Measurements from ENCODE around the gene RIMBP2.

The RIMBP2 gene

DNA sequence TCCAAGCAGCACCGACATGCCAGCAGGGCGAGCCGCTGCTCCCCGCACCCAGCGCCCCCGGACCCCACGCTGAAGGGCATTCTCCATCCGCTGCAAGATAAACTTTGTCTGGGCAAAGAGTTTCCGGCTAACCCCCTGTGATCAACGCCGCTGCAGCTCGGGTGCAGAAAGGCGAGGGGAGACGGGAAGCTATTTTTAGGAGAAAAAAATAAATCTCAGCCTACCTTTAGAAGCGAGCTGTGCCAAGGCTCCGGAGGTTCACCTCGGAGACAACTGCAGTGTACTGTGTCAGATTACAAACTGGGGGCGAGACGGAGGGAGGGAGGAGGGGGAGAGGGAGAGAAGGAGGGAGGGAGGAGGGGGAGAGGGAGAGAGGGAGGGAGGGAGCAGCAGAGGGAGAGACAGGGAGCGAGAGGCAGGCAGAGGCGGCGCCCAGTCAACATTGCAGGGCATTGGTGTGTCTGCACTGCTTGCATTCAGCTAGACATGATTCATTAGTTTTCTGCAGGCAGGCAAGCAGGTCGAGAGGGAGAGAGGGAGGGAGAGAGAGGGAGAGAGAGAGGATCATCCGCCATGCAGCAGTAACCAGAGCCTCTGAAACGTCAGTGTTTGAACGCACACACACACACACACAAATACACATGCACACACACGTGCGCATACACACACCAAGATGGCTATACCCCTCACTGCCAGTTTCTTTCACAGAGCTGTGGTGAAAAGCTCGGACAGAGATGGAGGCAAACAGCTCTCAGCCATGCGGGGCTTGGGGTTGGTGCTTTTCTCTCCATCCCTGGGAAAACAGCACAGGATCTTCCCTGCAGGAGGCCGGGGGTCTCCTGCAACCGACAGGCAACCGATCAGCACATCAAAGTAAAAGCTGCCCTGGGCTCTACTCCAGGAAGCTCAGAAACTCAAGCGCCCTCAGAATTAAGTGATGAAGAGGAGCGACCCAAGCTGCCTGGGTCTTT, at the start of gene RIMBP2:
RIMBP2 (minus strand) TSS at position 302 of the 971 bp plus-strand sequence. CDS start 237,286 bp downstream, outside the sequence.
- no peaks in the 10 kb centered on the region for H3K9me2 ChIP-seq (replicated peaks; ENCODE audit: insufficient read depth, low read length)
- H4K20me1 ChIP-seq (ENCODE audit: insufficient read depth, low read length) = no peaks in the 10 kb centered on the region
- H3K27me3 ChIP-seq (replicated peaks; ENCODE audit: insufficient read depth, low read length) = no peaks in the 10 kb centered on the region
- no peak within 1 kb of the TSS for H3K27ac ChIP-seq (ENCODE audit: low read length)
- TF ChIP-seq EZH2 (optimal IDR thresholded peaks at IDR 0.05; ENCODE audit: low read depth, low read length) (no peak), CTCF (IDR thresholded peaks at IDR 0.05; ENCODE audit: low read length) (no peak), EZH2phosphoT487 (IDR thresholded peaks at IDR 0.05; ENCODE audit: low read length) (no peak)
- no peaks in the 10 kb centered on the region for H3K79me2 ChIP-seq (ENCODE audit: low read length)
- no peaks in the 10 kb centered on the region for H3K9me3 ChIP-seq (replicated peaks; ENCODE audit: insufficient read depth, low read length)
- H3K4me1 ChIP-seq (ENCODE audit: low read length) = no peaks in the 10 kb centered on the region
- no peak within 1 kb of the TSS for H3K4me3 ChIP-seq (ENCODE audit: low read length)
- H3K4me2 ChIP-seq (ENCODE audit: low read depth, low read length) = no peak within 1 kb of the TSS
- no peaks in the 10 kb centered on the region for H3K36me3 ChIP-seq (replicated peaks; ENCODE audit: insufficient read depth, low read length)
- no peak for DNase-seq
- H3F3A ChIP-seq (ENCODE audit: insufficient read depth, low read length) = no peaks in the 10 kb centered on the region
- no peak within 1 kb of the TSS for H3K9ac ChIP-seq (ENCODE audit: low read length)
- no peak within 1 kb of the TSS for H2AFZ ChIP-seq (ENCODE audit: low read length)

GRCh38 chr12:130765186-130765659, 49.1 kb upstream of the RIMBP2 start:
- Histone ChIP-seq H3K9me3 (replicated peaks; ENCODE audit: insufficient read depth, low read length) (no peaks in the 10 kb centered on the region), H3K4me3 (ENCODE audit: low read length) (no peak overlapping the region), H3K27me3 (replicated peaks; ENCODE audit: insufficient read depth, low read length) (no peaks in the 10 kb centered on the region), H3F3A (ENCODE audit: insufficient read depth, low read length) (0 out of 2 replicates have a peak, but pooled peaks cover 3% of the 10 kb centered on the region), H3K79me2 (ENCODE audit: low read length) (no peaks in the 10 kb centered on the region), H4K20me1 (ENCODE audit: insufficient read depth, low read length) (no peaks in the 10 kb centered on the region), H3K27ac (ENCODE audit: low read length) (no peak overlapping the region), H2AFZ (ENCODE audit: low read length) (no peak overlapping the region), H3K4me1 (ENCODE audit: low read length) (0 out of 2 replicates have a peak, but pooled peaks cover 3% of the 10 kb centered on the region), H3K9me2 (replicated peaks; ENCODE audit: insufficient read depth, low read length) (no peaks in the 10 kb centered on the region), H3K9ac (ENCODE audit: low read length) (no peak overlapping the region), H3K36me3 (replicated peaks; ENCODE audit: insufficient read depth, low read length) (no peaks in the 10 kb centered on the region), H3K4me2 (ENCODE audit: low read depth, low read length) (no peak overlapping the region)
- no peak for DNase-seq
- no peak for TF ChIP-seq EZH2phosphoT487 (IDR thresholded peaks at IDR 0.05; ENCODE audit: low read length)
- no peak for TF ChIP-seq EZH2 (optimal IDR thresholded peaks at IDR 0.05; ENCODE audit: low read depth, low read length)
- no peak for TF ChIP-seq CTCF (IDR thresholded peaks at IDR 0.05; ENCODE audit: low read length)

- 0 out of 2 replicates have a peak, but pooled peaks cover 3% of the 10 kb centered on the region for H3F3A ChIP-seq (ENCODE audit: insufficient read depth, low read length)
- H4K20me1 ChIP-seq (ENCODE audit: insufficient read depth, low read length) = no peaks in the 10 kb centered on the region
- DNase-seq = no peak
- H3K27me3 ChIP-seq (replicated peaks; ENCODE audit: insufficient read depth, low read length) = no peaks in the 10 kb centered on the region
- H3K79me2 ChIP-seq (ENCODE audit: low read length) = no peaks in the 10 kb centered on the region
- no peak overlapping the region for H3K27ac ChIP-seq (ENCODE audit: low read length)
- H2AFZ ChIP-seq (ENCODE audit: low read length) = no peak overlapping the region
- no peaks in the 10 kb centered on the region for H3K9me2 ChIP-seq (replicated peaks; ENCODE audit: insufficient read depth, low read length)
- H3K4me2 ChIP-seq (ENCODE audit: low read depth, low read length) = no peak overlapping the region
- H3K36me3 ChIP-seq (replicated peaks; ENCODE audit: insufficient read depth, low read length) = no peaks in the 10 kb centered on the region
- H3K9ac ChIP-seq (ENCODE audit: low read length) = no peak overlapping the region
- H3K4me3 ChIP-seq (ENCODE audit: low read length) = no peak overlapping the region
- H3K4me1 ChIP-seq (ENCODE audit: low read length) = 0 out of 2 replicates have a peak, but pooled peaks cover 3% of the 10 kb centered on the region
- no peaks in the 10 kb centered on the region for H3K9me3 ChIP-seq (replicated peaks; ENCODE audit: insufficient read depth, low read length)
- TF ChIP-seq EZH2phosphoT487 (IDR thresholded peaks at IDR 0.05; ENCODE audit: low read length) (no peak), EZH2 (optimal IDR thresholded peaks at IDR 0.05; ENCODE audit: low read depth, low read length) (no peak), CTCF (IDR thresholded peaks at IDR 0.05; ENCODE audit: low read length) (no peak)
These were observed 48.5 kb upstream of the RIMBP2 start for GRCh38 chr12:130764475-130765185.
